HG03060 (cell line): Measurements from ENCODE around the gene TOMM6.
"Not testable (repeated sequence)": the region's sequence is repeated elsewhere in the genome, so short reads cannot be mapped to it uniquely, and the experiment has no call there.

Source experiments
- ATAC-seq: cut with Tn5 transposase; IDR thresholded peaks from one replicate; pipeline ENCODE4 v1.9.1; 2021; ENCODE audit warnings: low read depth, moderate number of reproducible peaks; ENCODE audit not compliant: unreplicated experiment

The TOMM6 gene

DNA sequence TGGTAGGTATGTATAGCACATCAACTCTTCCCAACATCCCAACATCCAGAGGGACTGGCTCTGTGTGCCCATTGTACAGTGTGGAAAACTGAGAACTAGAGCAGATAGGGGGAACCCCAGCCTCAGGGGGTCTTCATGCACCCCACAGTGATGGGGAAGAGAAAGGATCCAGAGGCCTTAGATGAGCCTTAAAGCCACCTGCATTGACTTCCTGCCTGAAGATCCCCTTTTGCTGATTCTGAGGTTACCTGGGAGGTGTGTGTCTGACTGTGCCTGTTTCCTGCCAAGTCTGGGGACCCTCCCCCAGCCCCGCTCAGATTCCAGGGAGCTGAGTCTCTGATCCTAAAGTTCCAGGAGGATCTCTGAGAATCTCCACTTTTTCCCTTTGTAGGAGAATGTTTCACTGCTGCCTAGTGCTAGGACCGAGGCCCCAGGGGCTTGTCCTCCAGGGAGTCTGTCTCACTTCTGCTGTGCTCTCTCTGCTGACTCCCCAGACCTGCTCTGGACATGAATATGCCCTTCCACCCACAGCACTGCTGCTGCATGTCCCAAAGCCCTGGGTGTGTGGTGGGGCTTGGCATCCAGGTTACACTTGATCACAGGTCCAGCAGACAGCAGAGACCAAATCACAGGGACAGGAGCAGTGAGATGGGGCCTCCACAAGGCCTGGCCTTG, 27.5 kb upstream of the TOMM6 start:
- ATAC-seq, result no peak

DNA sequence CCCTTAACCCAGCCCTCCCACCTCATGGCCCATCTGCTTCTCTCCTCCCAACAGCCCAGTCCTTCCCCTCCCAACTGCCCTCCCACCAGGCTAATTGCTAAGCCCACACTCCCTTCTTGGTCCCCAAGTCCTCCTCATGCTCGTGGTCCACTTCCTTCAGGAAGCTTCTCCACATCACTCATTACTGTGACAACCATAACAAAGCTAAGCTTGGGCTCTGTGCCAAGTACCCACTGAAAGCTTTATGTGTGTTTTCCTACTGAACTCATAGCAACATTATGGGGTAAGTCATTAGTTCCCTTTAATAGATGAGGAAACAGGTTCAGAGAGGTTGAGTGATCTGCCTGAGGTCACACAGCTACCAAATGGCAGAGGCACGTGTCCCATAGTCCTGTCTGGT, 24.0 kb upstream of the TOMM6 start:
- ATAC-seq, result no peak

DNA sequence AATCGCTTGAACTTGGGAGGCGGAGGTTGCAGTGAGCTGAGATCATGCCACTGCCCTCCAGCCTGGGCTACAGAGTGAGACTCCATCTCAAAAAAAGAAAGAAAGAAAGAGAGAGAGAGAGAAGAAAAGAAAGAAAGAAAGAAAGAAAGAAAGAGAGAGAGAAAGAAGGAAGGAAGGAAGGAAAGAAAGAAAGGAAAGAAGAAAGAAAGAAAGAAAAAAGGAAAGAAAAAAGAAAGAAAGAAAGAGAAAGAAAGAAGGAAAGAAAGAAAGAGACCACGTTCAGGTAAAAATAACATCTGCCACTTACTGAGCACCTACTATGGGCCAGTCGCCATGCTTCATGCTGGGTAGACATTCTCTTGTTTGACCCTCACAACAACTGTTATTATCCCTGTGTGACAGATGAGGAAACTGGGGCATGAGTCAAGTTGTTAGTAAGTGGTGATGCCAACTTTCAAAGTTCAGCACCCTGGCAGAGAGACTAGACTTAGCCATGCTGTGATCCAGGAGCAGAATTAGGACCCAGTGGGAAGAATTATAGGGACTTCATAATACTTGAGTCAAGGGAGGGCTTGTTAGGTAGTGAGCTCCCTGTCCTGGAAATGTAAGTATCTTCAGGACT, 21.3 kb upstream of the TOMM6 start:
- ATAC-seq, result not testable (repeated sequence)

DNA sequence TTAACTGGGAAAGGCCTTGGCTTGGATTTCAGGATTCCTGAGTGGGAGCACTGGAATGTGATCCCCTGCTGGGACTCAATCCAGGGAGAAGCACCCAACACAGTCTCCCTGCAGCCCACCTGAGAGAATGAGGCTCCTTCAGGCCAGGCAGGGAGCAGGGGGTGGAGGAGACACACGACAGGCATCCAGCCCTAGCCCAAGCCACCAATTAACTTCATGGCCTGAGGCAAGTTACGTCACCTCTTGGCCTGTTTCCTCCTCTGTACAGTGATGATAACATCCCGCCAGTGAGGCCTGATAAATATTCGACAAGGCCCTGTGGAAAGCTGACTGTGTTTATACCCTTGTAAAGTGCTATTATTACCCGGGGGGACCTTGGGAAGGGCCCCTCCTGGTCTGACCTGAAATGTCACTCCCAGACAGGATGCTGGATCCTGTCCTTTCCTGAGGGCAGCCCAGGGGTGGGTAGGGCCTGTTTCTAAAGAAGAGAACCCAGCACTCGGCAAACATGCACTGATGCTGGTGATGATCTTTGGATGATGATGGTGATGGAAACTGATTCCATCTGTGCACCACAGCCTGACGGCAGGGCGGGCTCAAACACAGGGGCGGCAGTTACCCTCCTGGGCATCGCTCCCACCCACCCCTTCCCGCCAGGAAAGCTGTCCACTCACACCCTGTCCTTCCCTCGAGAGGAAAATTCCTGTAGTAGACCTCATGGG, 20.2 kb upstream of the TOMM6 start:
- no peak for ATAC-seq

DNA sequence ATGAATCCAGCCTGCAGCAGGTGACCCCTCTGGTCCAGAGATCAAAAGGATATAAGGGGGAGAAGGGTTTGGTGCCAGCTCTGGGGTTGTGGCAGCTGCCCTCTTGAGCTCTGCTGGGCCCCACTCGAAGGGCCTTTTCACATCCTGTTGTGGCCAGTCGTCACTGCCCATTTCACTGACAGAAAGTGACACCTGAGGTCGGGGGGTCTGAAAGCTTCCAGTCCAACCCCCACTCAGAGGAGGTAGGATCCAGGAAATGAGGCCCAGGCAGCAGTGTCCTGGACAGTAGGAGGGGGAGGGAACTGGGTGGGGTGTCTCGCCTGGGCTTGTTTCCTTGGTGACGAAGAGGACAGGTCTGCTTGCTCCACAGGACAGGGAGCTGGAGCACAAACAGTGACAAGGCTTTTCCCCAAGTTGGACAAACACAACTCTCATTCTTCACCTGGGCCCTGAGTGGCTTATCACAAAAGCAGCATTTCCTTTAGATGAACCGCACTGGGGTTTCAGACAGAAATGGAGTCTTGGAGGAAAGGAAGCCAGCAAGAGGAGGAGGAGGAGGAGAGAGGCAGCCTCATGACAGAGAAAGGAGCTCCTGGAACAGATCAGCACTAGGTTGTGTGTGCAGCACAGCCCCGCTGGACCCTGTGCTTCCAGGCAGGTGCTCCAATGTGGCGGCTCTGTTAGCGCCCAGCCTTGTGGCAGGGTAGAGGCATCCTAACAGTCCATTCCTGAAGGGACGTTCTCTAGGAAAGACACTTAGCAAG, 18.8 kb upstream of the TOMM6 start:
- ATAC-seq, result no peak

DNA sequence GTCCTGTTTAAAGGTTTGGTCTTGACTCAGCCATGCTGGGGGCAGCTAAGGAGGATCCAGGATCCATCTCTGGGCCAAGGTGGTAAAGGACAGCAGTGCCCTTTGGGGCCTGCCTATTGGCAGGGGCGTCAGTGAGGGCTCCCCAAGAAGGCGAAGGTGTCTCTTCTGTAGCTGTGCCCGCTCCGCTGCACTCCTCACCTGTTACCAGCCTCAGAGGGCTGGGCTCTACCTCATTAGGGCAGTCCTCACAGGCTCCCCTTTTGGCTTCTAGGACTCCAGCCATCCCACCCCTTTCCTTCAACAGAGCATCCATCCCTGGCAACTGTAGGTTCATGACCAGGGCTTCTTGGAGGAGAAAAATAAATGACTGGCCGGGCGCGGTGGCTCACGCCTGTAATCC, 18.1 kb upstream of the TOMM6 start:
- no peak for ATAC-seq

DNA sequence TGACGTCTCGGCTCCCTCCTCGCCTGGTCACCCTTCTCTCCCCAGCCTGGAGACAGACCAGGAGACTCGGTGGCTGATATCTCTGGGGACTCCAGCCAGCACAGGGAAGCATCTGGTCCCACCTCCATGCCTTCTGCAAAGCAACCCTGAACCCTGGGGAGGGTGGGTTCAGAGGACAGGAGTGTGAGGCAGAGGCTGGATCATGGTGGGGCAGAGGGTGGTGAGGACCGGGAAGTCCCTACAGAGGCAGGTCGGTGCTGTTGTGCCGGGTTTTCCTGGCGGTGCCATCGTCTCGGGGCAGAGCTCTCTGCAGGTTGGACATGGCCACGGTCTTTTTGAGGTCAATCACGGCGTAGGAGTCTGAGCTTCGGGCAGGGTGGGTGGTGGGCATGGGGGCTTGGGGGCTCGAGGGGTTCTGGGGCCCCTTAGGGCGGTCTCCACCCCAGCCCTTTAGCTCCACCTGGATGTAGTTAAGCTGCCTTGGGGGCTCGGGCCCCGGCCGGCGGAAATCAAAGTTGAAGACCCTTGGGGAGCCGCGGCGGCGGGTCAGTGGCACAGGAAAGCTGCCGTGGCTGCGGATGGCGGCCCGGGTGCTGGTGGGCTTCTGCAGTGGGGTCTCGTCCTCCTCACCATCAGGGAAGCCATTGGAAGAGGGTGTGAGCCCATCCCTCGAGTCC, 17.0 kb upstream of the TOMM6 start:
- no peak for ATAC-seq

DNA sequence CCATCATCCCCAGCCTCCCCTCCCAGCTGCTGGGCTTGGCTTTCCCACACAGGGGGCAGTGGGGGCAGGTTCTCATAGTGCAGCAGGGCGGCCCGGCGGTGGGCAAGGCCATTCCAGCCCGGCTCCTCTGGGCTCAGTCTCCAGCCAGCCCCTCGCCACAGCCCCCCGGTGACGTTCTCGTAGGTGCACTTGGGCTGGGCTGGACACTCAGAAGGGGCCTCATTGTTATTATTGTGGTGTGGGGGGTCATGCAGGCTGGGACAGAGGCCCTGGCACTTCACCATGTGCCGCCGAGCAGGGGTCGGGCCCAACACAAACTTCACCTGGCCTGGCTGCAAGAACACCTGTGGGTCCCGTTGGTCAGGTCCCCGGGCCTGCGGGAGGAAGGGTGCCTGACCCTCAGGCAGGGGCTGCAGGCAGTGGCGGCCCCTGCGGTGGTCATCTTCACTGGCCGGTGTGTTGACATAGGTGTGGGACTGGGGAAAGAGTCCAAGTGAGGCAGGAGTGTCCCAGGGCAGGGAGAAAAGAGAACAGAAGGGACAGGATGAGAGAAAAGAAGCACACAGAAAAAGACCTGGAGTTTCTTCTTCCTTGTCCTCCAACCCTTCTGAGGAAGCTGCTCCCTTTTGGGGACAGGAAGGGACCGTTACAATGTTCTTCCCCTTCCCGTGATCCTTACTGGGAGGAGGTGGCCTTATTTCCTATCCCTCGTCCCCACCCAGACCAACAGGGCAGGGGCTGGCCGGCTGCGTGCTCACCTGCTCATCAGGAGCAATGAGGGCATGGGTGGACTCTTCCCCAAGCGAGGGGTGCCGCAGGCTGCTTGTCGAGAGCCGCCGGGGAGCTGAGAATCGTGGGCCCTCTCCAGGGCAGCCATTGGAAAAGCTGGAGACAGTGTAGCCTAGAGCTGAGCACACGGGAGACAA, 16.2 kb upstream of the TOMM6 start:
- no peak for ATAC-seq

DNA sequence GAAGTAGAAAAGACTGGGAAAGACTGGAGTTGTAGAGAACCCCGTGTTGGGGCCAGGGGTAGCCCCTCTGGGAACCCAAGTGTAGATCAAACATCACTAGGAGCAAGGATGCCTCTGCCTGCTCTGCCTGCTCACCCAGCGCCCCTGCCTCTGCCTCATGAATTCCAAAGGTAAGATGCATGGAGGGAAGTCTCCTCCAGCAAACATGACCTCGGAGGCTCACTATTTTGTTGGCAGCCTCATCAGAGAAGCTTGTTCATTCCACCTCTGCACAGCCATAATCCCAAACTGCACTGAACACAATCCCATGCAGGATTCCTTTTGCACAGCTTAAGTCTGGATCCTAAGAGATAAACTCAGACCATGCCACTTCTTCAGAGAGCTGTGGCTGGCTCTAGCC, 12.7 kb upstream of the TOMM6 start:
- ATAC-seq, result no peak

DNA sequence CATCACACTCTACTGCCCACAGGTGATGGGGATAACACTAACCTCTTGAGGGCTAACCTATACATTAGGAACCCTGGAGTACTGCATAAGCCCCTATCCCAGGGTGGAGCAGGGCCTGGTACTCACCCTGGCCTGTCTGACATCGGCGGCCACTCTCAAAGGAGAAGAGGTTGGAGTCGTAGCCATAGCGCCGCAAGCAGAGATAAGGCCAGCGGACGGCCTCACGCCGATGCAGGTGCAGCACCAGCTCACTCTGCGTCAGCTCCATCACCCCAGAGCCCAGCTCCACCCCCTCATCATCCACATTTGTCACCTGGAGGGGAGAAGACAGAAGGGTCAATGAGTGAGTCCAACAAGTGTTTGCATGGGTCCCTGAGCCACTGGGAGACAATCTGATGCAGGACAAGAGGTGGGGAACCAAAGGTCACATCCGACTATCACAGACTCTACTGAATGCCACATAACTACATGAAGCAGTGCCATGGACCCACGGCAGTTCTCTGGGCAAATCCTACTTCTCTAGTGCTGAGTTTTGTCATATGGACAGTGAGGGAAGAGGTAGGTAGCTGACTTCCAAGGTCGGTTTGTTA, 12.1 kb upstream of the TOMM6 start:
- ATAC-seq, result no peak

DNA sequence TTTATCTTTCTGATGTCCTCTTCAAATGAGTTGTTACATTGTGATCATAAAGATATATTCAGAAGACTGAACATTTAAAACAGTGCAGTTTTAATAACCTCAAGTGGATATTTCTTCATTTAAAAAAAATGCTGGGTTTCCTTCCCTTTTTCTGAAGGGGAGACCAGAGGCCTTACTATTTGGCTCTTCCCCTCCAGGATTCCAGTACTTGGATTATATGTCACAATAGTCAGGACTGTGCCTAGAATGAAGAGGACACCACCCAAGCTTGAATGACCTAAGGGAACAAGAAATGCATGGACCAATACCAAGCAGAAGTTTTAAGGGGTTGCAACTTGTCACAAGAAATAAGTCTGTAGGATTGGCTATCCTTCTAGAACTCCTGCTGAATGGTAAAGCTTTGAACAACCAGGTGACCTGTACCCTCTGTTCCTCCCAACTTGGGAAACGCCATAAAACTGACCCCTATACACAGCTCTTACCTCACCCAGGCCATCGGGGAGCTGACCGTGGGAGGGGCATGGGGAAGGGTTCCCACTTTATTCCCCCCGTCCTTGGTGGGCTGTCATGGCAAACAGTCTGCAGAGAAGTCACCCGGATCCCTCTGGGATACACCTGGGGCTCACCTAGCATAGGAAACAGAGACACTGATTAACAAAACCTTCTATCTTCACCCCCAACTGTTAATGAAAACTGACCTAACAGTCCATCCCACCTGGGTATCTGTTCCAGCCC, 9.8 kb upstream of the TOMM6 start:
- no peak for ATAC-seq

DNA sequence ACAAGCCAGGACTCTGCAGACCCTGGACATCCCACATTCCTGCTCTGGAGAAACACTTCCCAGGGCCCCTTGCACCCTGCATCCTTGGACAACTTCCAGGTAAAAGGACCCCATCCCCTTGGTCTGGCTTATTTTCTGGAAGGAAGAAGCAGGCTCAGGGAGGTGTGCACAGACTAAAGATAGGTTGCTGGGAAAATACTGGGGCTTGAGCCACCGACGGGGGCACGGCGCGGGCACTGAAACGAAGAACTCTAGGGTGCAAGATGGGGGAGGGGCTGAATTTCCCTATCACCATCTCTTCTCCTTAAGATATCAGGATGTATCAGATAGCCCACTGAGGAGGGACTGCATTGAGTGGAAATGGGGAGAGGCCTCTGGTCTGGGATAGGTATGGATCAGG, 8.6 kb upstream of the TOMM6 start:
- no peak for ATAC-seq

DNA sequence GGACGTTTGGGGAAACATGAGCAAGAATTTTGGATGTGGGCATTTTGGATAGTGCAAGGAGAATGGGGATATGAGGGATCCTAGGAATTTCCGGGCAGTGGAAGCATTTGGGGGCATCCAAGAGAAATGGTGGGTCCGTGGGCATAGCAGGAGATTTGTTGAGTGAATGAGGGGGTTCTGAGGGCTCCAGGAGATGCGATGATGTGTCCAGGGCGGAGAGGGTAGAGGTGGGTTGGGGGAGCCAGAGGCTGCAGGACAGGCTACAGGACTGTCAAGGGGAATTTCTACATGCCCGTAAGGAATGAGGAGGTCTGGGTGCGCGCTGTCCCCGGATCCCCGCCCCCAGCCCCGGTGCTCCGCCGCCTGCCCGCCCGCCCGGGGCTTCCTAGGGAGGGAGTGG, 8.2 kb upstream of the TOMM6 start:
- ATAC-seq, result no peak

DNA sequence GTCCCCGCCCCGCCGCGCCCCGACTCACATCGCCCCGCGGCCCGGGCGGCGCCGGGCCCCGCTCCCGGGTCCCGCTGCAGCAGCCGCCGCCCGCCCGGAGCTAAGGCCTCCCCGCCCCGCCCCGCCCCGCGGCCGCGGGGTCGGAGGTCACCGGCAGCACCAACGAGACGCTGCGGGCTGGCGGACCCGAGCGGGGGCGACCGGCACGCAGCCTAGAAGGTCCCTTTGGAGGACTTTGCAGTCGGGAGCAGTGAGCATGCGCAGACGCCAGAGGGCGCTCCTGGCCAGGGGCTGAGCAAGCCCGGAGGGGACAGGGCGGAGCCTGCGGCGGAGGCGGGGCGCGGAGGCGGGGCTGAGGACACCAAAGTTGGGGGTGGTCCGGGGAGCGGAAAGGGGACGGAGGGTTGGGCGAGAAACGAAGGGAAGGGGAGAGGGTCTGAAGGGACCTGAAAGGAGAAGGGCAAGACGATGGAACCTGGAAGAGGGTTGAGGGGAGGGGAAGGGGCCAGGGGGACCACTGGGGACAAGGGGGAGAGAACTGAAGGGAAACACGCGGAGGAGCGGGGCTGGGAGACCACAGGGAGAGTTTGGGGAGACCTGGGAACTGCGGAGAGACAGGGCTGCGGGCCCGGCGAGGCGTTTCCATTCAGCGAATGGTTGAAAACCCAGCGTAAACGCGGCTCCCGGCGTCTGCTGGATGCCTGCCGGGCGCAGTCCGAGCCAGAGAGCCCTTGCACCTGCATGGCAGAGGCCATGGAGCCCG, 7.5 kb upstream of the TOMM6 start, which contains the start of gene FRS3:
Gene FRS3 (minus strand): TSS at position 113 of the 763 bp plus-strand sequence. CDS start 2,913 bp downstream, outside the sequence.
- ATAC-seq, result peak; percentile 58

DNA sequence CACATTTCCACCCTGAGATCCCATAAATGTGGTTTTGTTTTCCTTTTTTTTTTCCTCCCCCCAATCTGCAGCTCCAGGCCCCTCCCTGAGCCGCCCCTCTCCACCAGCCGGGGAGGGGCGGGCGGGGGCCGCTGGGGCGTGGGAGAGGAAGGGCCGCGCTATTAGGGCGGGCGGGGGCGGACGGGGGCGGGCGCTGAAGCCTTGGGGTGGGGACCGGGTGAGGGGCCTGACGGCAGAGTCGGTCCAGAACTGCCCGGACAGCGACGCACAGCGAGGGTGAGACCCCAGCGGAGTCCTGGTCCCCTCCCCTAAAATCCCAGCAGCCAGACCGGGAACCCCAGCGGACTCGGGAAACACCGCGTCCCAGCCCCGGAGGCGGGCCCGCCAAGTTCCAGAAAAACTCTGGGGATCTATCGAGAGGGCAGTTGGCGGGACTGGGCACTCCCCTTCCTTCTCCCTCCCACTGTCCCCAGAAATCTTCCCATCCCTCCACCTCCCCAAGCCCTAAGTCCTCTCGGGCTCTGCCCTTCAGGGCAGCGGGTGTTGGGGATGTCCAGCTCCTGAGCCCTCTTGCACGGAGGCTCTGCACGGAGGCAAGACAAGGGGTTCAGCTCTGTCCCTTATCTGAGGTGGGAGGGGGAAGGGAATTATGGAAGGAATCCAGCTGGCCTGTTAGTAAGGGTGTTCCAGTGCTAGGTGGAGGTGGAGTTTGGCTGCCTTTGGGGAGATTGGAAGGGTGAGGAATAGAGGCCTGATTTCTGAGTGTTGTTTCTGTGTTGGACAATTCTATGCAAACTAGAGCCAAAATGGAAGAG, 6.7 kb upstream of the TOMM6 start, which contains the start of gene PRICKLE4:
Gene PRICKLE4 (plus strand): TSS at position 232 of the 815 bp plus-strand sequence. CDS start 2,692 bp downstream, outside the sequence.
- no peak for ATAC-seq

DNA sequence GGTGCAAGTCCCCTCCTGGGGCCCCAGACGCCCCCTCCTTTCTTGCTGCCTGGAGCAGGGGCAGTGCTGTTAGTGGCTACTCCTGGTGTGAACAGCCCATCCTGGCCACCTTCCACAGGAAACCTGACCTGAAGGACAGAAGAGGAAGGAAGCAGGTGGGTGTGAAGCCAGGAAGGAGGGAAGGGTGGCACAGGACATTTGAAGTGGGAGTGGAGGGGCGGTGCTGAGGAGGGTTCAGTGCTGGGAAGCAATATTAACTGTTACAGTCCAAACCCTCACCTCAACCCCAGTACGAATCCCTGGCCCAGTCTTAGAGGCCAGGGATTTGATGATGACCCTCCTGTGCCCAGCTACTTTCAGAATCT, 6.1 kb upstream of the TOMM6 start:
- no peak for ATAC-seq
